ENCODE results near the gene CALML5. TPM values are rescaled to one million over a fixed set of nuclear protein-coding genes. Genes with fewer than 3 reads are reported as not detected.

Gene CALML5
- total RNA-seq, 1 donor from 2014 or later, result not detected

- no peak for DNase-seq (ENCODE audit: low spot score)
These were observed 36.5 kb downstream of the CALML5 start for GRCh38 chr10:5462841-5463293.

- DNase-seq (ENCODE audit: low spot score), result no peak
These were observed 37.2 kb downstream of the CALML5 start for GRCh38 chr10:5461914-5462840.

DNA sequence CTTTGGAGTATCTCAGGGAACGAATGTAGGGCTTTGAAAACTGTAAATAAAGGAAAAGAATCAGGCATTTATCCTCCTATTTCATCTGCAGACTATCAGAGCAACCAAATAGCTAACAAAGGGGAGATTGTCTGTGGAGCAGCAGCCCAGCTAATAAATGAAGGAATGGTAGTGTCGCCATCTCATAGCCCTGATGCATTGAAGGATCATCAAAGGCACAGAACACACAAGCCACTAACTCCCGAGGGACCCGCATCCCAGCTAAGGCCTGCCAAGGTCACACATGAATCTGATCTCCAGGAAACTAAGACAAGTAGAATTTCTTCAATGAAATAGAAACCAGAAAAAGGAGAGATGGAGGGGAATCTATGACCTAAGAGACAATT lies 38.2 kb downstream of the CALML5 start:
- DNase-seq (ENCODE audit: low spot score), result no peak

DNA sequence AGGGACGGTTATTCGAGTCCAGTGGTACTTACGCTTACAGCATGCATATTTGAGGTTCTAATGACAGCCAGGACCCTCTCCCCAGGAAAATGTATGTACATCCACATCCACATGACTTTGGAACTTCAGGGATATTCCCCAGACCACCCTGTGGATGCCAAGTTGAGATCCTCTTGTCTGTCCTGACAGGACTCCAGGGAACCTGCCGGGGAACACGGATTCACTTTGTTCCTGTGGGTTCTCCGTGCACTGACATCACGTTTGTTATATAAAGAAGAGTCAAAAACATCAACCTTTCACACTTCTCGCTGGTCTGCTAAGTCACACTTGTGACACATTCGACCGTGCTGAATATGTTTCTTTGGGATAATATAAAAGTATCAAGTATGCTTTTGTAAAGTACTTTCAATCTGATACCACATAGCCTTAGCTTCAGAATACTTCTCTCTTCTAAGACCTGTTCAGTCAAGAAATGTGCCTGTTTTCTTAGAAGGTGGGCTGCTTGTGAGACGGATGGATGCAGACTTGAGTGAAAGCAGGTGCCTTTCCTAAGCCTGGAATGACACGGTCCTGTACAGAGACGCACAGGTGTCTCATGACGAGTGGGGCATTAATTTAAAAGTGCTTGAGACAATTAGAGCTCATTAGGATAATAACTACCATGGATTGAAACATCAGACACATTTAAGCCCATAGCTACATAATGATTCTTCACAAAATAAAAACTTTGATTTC lies 38.7 kb downstream of the CALML5 start:
- no peak for DNase-seq (ENCODE audit: low spot score)

- DNase-seq (ENCODE audit: low spot score), result no peak
These were observed 40.2 kb downstream of the CALML5 start for GRCh38 chr10:5458949-5459747.

DNA sequence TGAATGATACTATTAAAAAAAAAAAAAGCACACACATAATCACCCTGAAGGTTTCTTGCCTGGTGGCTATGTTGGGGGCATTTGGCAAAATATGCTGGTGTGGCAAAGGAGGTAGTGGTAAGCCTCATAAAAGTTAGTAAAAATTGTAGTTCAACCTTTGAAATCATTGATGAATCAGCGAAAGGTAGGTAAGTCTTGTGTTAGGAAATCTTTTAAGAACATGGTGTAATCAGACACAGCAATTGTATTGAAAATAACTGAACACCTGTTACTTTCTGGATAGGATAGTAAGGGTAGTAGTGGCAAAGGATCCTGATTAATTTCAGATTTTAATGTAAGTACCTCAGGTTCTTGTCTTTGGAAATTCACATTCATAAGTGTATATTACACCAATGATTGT lies 40.9 kb downstream of the CALML5 start:
- no peak for DNase-seq (ENCODE audit: low spot score)

GRCh38 chr10:5457741-5458140 lies 41.6 kb downstream of the CALML5 start:
- DNase-seq (ENCODE audit: low spot score), result no peak

DNA sequence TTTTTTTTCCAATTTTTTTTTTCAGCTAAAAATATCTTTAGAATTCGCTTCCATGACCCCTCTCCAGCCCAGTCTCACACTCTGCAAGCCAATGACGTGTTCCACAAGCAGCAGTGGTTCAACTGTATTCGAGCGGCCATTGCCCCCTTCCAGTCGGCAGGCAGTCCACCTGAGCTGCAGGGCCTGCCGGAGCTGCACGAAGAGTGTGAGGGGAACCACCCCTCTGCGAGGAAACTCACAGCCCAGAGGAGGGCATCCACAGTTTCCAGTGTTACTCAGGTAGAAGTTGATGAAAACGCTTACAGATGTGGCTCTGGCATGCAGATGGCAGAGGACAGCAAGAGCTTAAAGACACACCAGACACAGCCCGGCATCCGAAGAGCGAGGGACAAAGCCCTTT lies 42.8 kb downstream of the CALML5 start:
- DNase-seq (ENCODE audit: low spot score), result no peak

DNA sequence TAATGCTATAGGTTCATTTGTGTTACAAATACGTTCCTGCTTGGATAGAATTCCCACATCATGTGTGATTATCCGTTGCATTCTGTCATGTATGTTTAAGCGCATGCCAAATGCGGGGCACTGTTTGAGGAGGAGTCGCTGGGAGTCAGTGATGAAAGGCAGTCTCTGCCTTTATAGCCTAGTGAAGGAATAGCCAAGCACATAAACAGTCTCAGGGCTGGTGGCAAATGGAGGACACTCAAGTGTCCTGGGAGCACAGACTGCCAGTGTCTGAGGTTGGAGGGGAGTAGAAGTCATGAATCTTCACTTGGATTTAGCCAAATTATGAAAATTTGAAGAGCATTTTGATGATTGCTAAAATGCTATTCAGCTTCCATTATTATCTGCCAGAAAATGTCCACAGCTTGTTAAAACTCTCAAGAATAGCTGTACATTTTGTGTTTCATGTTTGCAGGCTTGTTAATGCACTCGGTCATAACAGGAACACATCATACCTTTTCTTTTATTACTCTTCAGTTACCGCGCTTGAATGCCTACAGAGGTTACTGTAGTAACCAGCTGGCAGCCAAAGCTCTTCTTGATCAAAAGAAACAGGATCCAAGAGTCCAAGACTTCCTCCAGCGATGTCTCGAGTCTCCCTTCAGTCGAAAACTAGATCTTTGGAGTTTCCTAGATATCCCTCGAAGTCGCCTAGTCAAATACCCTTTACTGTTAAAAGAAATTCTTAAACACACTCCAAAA lies 45.5 kb downstream of the CALML5 start:
- DNase-seq (ENCODE audit: low spot score), result no peak

- no peak for DNase-seq (ENCODE audit: low spot score)
These were observed 48.6 kb downstream of the CALML5 start for GRCh38 chr10:5450605-5451384.

GRCh38 chr10:5449823-5450222 lies 49.5 kb downstream of the CALML5 start:
- DNase-seq (ENCODE audit: low spot score), result no peak

DNA sequence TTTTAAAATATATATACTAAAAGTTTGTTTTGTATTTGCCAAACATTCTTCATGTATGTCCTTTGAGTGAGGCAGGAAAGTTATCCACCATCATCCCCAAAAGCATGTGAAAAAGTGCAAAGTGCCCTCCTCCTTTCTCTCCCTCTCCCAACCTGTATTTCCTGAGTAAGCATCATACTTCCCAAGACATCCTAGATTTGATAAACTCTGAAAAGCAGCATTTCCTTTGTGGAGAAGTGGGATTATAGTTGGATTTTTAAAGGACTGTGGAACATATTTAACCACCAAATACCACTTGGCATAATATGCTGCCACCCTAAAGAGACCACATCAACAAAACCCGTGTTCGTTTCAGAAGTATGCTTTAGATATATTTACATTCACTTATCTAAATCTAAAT lies 50.1 kb downstream of the CALML5 start:
- DNase-seq (ENCODE audit: low spot score), result no peak

Other genes starting within 250 kb of the CALML5 start
- 0.58 TPM for gene UCN3, start 134.6 kb downstream of the CALML5 start, total RNA-seq
- gene TUBAL3, start 94.7 kb downstream of the CALML5 start, total RNA-seq, result 0.49 TPM
- 85.8 TPM for gene NET1, start 87.0 kb downstream of the CALML5 start, total RNA-seq
- gene CALML3, start 25.4 kb upstream of the CALML5 start, total RNA-seq, result not detected
- gene ASB13, start 167.0 kb upstream of the CALML5 start, total RNA-seq, result 37.3 TPM
- 48.5 TPM for gene TASOR2, start 185.3 kb upstream of the CALML5 start, total RNA-seq